GM23248 (cell line): ENCODE measurements around the gene AK5. TPM values are rescaled to one million over a fixed set of nuclear protein-coding genes. Genes with fewer than 3 reads are reported as not detected.

Experiments
- DNase-seq: peaks from one replicate; pipeline ENCODE4 v3.0.0-alpha.2; 2015
- H2AFZ ChIP-seq: fragments of 200-600 bp; sonication (generic); 2 replicates; pipeline ENCODE4 v1.6.1; 2016; ENCODE audit warnings: antibody characterized with exemption
- H3F3A ChIP-seq: fragments of 200-600 bp; sonication (generic); 2 replicates; pipeline ENCODE4 v1.6.1; 2016; ENCODE audit warnings: mild to moderate bottlenecking, antibody characterized with exemption, mixed run types; ENCODE audit not compliant: insufficient read depth
- H3K27ac ChIP-seq: fragments of 200-600 bp; sonication (generic); 2 replicates; pipeline ENCODE4 v1.5.1; 2016; ENCODE audit warnings: mild to moderate bottlenecking
- H3K27me3 ChIP-seq: fragments of 200-600 bp; sonication (generic); replicated peaks from 2 replicates; pipeline ENCODE4 v1.6.1; 2016; ENCODE audit warnings: mild to moderate bottlenecking; ENCODE audit not compliant: insufficient read depth
- H3K36me3 ChIP-seq: fragments of 200-600 bp; sonication (generic); 2 replicates; pipeline ENCODE4 v1.6.1; 2016; ENCODE audit warnings: low read depth, mild to moderate bottlenecking
- H3K4me1 ChIP-seq: fragments of 200-600 bp; sonication (generic); 2 replicates; pipeline ENCODE4 v1.6.1; 2016; ENCODE audit warnings: mild to moderate bottlenecking; ENCODE audit not compliant: insufficient read depth
- H3K4me2 ChIP-seq: fragments of 200-600 bp; sonication (generic); one replicate; pipeline ENCODE4 v1.6.1; 2016; ENCODE audit warnings: mild to moderate bottlenecking; ENCODE audit not compliant: unreplicated experiment
- H3K4me3 ChIP-seq: fragments of 200-600 bp; sonication (generic); 2 replicates; pipeline ENCODE4 v1.5.1; 2016; ENCODE audit warnings: mild to moderate bottlenecking
- H3K79me2 ChIP-seq: fragments of 200-600 bp; sonication (generic); 2 replicates; pipeline ENCODE4 v1.6.1; 2016; ENCODE audit warnings: mild to moderate bottlenecking; ENCODE audit not compliant: insufficient read depth
- H3K9ac ChIP-seq: fragments of 200-600 bp; sonication (generic); 2 replicates; pipeline ENCODE4 v1.6.1; 2016; ENCODE audit warnings: mild to moderate bottlenecking
- H3K9me2 ChIP-seq: fragments of 200-600 bp; sonication (generic); 2 replicates; pipeline ENCODE4 v1.6.1; 2016; ENCODE audit warnings: mixed run types, mild to moderate bottlenecking, moderate library complexity; ENCODE audit not compliant: insufficient read depth
- H3K9me3 ChIP-seq: fragments of 200-600 bp; sonication (generic); one replicate; pipeline ENCODE4 v1.6.1; 2017; ENCODE audit warnings: low read depth
- H4K20me1 ChIP-seq: fragments of 200-600 bp; sonication (generic); 2 replicates; pipeline ENCODE4 v1.6.0; 2016; ENCODE audit not compliant: insufficient read depth
- EZH2 ChIP-seq: fragments of 200-600 bp; sonication (generic); IDR thresholded peaks from 2 replicates; pipeline ENCODE4 v1.6.1; 2018; ENCODE audit warnings: antibody characterized with exemption, mild to moderate bottlenecking; ENCODE audit not compliant: insufficient read depth, poor library complexity, severe bottlenecking
- EZH2phosphoT487 ChIP-seq: fragments of 200-600 bp; sonication (generic); IDR thresholded peaks from 2 replicates; pipeline ENCODE4 v1.6.1; 2018; ENCODE audit warnings: antibody characterized with exemption, moderate library complexity, mild to moderate bottlenecking, low read depth; ENCODE audit not compliant: insufficient read depth
- WGBS, 2 experiments: methylation state at CpG; one replicate each; pipeline ENCODE4 v1.1.6; 2015 to 2017; ENCODE audit warnings: low lambda C conversion rate in 2 of 2, low coverage in 1 of 2; ENCODE audit errors: missing lambda C conversion rate in 2 of 2; 5-methylcytosine and 5-hydroxymethylcytosine counted together
- in situ Hi-C: fragments of 300-500 bp; cut with MboI; formaldehyde crosslinking; loops from 2 replicates; pipeline ENCODE4 v1.15.0; 2020
- polyA plus RNA-seq: library from polyadenylated mRNA; unstranded; fragments of >200 nt; fragmentation: Nextera tagmentation; extraction: Ambion mirVana; gene quantifications from 2 replicates; pipeline ENCODE4 v1.2.1, GENCODE V29; 2016
- total RNA-seq: library from RNA; depleted of rRNA; stranded (reverse); fragments of >200 nt; shearing (Covaris generic); gene quantifications from 2 replicates; pipeline ENCODE4 v1.2.3, GENCODE V29; 2014

The AK5 gene
- total and polyA plus RNA-seq, 2 experiments from 2014 or later, result 65.3 to 78.8 TPM

DNA sequence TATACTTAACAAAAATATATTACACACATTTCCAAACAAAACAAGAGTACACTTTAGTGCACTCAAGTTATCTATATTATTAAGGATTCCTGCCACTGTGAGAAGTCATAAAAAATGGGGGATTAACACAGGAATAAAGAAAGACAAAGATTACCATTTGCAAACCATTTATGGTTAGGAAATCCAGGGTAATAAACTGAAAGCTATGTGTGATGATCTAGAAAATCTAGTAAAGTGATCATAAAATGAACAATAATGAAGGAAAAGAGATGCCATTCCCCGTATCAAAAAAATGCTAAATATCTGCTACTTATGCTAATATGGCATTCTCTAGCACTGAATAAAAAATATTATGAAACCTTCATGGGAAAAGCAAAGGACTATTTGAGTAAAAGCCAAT is 101.4 kb downstream of the AK5 start:
- in situ Hi-C loops, result no loop called here
- TF ChIP-seq EZH2phosphoT487 (no peak), EZH2 (no peak)
- H3K27me3 ChIP-seq, result no peaks in the 10 kb centered on the region
- no peak for DNase-seq
- no peaks in the 10 kb centered on the region for H3K36me3 ChIP-seq
- no peak overlapping the region for H3K4me2 ChIP-seq
- WGBS, 2 experiments, result 65 to 83% methylated on average over 1 of the region's 1 CpG
- no peaks in the 10 kb centered on the region for H4K20me1 ChIP-seq
- H3F3A ChIP-seq, result no peaks in the 10 kb centered on the region
- H3K79me2 ChIP-seq, result no peaks in the 10 kb centered on the region
- no peak overlapping the region for H3K4me3 ChIP-seq
- no peaks in the 10 kb centered on the region for H3K9me3 ChIP-seq
- no peak overlapping the region for H2AFZ ChIP-seq
- no peak overlapping the region for H3K27ac ChIP-seq
- peaks cover 17% of the 10 kb centered on the region for H3K4me1 ChIP-seq
- no peaks in the 10 kb centered on the region for H3K9me2 ChIP-seq
- no peak overlapping the region for H3K9ac ChIP-seq

DNA sequence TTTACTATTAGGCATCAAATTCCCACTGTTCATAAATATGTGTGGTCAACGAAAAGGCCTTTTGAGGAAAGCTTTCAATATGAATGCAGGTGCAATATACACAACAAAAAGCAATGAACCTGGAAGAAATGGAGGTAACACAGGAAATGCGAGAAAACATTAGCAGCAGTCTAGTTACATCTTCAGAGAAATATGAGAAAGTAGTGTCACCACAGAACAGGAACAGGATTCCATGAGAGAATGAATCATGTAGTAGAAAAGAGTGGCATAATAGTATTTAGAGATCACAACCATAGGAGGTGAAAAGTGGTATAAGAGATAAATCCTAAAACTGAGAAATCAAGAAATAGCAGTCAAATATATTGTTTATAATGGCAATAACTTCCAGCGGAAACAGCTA is 103.7 kb downstream of the AK5 start:
- H3K79me2 ChIP-seq, result no peaks in the 10 kb centered on the region; the same call in 1 of the 2 replicates
- H3K27ac ChIP-seq, result no peak overlapping the region
- no peak overlapping the region for H2AFZ ChIP-seq
- no peak overlapping the region for H3K4me2 ChIP-seq
- in situ Hi-C loops, result no loop called here
- H3K36me3 ChIP-seq, result no peaks in the 10 kb centered on the region
- H3K4me3 ChIP-seq, result no peak overlapping the region
- TF ChIP-seq EZH2 (no peak), EZH2phosphoT487 (no peak)
- 96 to 98% methylated on average over 3 of the region's 3 CpGs for WGBS, 2 experiments
- H3K27me3 ChIP-seq, result no peaks in the 10 kb centered on the region
- no peaks in the 10 kb centered on the region for H3F3A ChIP-seq
- H3K4me1 ChIP-seq, result peaks cover 16% of the 10 kb centered on the region
- H3K9me2 ChIP-seq, result no peaks in the 10 kb centered on the region
- no peaks in the 10 kb centered on the region for H4K20me1 ChIP-seq
- DNase-seq, result peak; percentile 25
- H3K9me3 ChIP-seq, result no peaks in the 10 kb centered on the region
- H3K9ac ChIP-seq, result no peak overlapping the region

DNA sequence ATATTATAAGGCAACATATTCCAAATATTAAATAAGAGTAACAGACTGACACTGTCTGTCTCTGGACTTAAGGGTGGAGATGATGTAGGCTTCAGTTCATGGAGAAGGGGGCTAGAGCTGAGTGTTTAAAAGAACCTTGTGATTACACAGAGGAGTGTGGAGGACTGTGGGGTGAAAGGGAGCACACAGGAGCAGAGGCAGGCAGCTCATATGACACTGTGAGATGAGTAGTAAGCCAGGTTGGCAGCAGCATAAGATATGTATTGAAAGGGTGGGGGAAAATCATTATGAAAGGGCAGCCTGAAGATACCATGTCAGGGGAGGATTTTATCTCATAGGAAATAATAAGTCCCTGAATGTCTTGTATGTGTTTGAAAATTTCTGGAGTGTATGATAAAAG is 104.5 kb downstream of the AK5 start:
- no peak overlapping the region for H3K9ac ChIP-seq
- no peaks in the 10 kb centered on the region; the same call in 1 of the 2 replicates for H3K79me2 ChIP-seq
- no peak for DNase-seq
- no peaks in the 10 kb centered on the region for H3K9me2 ChIP-seq
- no peaks in the 10 kb centered on the region for H3K36me3 ChIP-seq
- no peak for TF ChIP-seq EZH2phosphoT487
- no peak for TF ChIP-seq EZH2
- H3K4me3 ChIP-seq, result no peak overlapping the region
- H3K9me3 ChIP-seq, result no peaks in the 10 kb centered on the region
- in situ Hi-C loops, result no loop called here
- H4K20me1 ChIP-seq, result no peaks in the 10 kb centered on the region
- no peaks in the 10 kb centered on the region for H3K27me3 ChIP-seq
- no peaks in the 10 kb centered on the region for H3F3A ChIP-seq
- peaks cover 16% of the 10 kb centered on the region for H3K4me1 ChIP-seq
- H2AFZ ChIP-seq, result no peak overlapping the region
- H3K4me2 ChIP-seq, result no peak overlapping the region
- H3K27ac ChIP-seq, result no peak overlapping the region

DNA sequence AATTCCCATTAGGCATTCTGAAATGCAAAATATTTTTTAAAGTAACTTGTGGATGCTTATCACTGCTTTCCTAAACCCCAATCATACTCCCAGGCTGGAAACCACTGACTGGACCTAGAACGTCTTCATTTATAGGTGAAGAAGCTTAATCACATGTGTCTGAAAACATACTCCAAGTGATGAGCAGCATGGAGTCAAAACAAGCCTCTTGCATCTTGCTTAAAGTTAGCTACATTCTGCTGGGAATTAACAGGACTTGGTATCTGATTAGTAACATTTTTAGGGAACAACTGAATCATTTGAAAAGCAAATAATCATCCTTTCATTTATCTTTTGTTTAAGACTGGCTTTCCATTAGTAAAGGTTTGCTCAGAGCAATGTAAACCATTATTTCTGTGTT is 105.7 kb downstream of the AK5 start:
- WGBS, 2 experiments, result 57 to 59% methylated on average over 1 of the region's 1 CpG
- DNase-seq, result no peak
- Histone ChIP-seq H3F3A (no peaks in the 10 kb centered on the region), H3K9me3 (no peaks in the 10 kb centered on the region), H3K9me2 (no peaks in the 10 kb centered on the region), H4K20me1 (no peaks in the 10 kb centered on the region), H3K4me3 (no peak overlapping the region), H3K79me2 (no peaks in the 10 kb centered on the region; the same call in 1 of the 2 replicates), H3K36me3 (0 out of 2 replicates have a peak, but pooled peaks cover 4% of the 10 kb centered on the region), H2AFZ (no peak overlapping the region), H3K27ac (no peak overlapping the region), H3K4me1 (peaks cover 16% of the 10 kb centered on the region), H3K4me2 (no peak overlapping the region), H3K27me3 (no peaks in the 10 kb centered on the region), H3K9ac (no peak overlapping the region)
- in situ Hi-C loops, result no loop called here
- TF ChIP-seq EZH2phosphoT487, result no peak
- TF ChIP-seq EZH2, result no peak

DNA sequence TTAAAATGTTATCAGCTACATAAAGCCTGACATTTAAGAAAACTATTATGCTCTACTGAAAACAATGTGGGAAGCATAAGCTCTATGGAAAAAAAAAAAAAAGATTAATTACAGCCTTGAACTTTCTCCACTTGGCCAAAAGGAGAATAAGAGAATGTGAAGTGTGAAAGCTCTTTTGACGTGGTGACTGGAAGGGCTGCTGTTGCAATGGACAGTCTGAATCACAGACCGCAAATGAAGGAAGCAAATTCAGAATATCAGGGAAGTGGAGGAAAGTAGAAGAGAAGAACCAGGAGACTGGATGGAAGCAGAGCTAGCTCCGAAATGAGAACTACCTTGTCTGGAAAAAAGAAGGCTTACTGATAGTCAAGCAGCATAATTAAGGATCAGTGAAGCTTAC is 106.8 kb downstream of the AK5 start:
- H3K9me2 ChIP-seq, result no peaks in the 10 kb centered on the region
- in situ Hi-C loops, result no loop called here
- no peaks in the 10 kb centered on the region; the same call in 1 of the 2 replicates for H3K79me2 ChIP-seq
- H3K27ac ChIP-seq, result no peak overlapping the region
- H4K20me1 ChIP-seq, result no peaks in the 10 kb centered on the region
- H3K9ac ChIP-seq, result no peak overlapping the region
- WGBS, 2 experiments, result 89 to 94% methylated on average over 3 of the region's 3 CpGs
- H3K27me3 ChIP-seq, result no peaks in the 10 kb centered on the region
- H3K4me2 ChIP-seq, result no peak overlapping the region
- H2AFZ ChIP-seq, result no peak overlapping the region
- no peaks in the 10 kb centered on the region for H3K9me3 ChIP-seq
- H3K36me3 ChIP-seq, result 0 out of 2 replicates have a peak, but pooled peaks cover 4% of the 10 kb centered on the region
- TF ChIP-seq EZH2, result no peak
- TF ChIP-seq EZH2phosphoT487, result no peak
- no peak for DNase-seq
- H3K4me3 ChIP-seq, result no peak overlapping the region
- H3F3A ChIP-seq, result peaks cover 6% of the 10 kb centered on the region; the same call in 1 of the 2 replicates
- H3K4me1 ChIP-seq, result peaks cover 16% of the 10 kb centered on the region
